Parathyroid adenoma (tissue), 2 donors: Measurements from ENCODE around the gene KRTAP12-2.

ENCODE experiments used
- H2AFZ ChIP-seq: fragments of 300-600 bp; sonication (generic); one replicate; pipeline ENCODE4 v1.7.0; 2017; ENCODE audit warnings: antibody characterized with exemption, mild to moderate bottlenecking
- H3K27ac ChIP-seq: fragments of 300-600 bp; sonication (generic); one replicate; pipeline ENCODE4 v1.7.0; 2017
- H3K27me3 ChIP-seq: fragments of 300-600 bp; sonication (generic); one replicate; pipeline ENCODE4 v1.7.0; 2017; ENCODE audit warnings: low read length; ENCODE audit not compliant: control insufficient read depth, insufficient read depth
- H3K36me3 ChIP-seq: fragments of 300-600 bp; sonication (generic); one replicate; pipeline ENCODE4 v1.7.0; 2017; ENCODE audit warnings: low read length; ENCODE audit not compliant: control insufficient read depth, insufficient read depth
- H3K4me1 ChIP-seq: fragments of 300-600 bp; sonication (generic); one replicate; pipeline ENCODE4 v1.7.0; 2017; ENCODE audit warnings: control low read depth
- H3K4me2 ChIP-seq: fragments of 300-600 bp; sonication (generic); one replicate; pipeline ENCODE4 v1.7.0; 2017; ENCODE audit warnings: low read length
- H3K4me3 ChIP-seq: fragments of 300-600 bp; sonication (generic); one replicate; pipeline ENCODE4 v1.7.0; 2017; ENCODE audit warnings: low read depth, low read length
- H3K79me2 ChIP-seq: fragments of 300-600 bp; sonication (generic); one replicate; pipeline ENCODE4 v1.7.0; 2017; ENCODE audit warnings: control low read depth
- H3K9ac ChIP-seq: fragments of 300-600 bp; sonication (generic); one replicate; pipeline ENCODE4 v1.7.0; 2017; ENCODE audit warnings: mild to moderate bottlenecking
- H3K9me3 ChIP-seq: fragments of 300-600 bp; sonication (generic); one replicate; pipeline ENCODE4 v1.7.0; 2017; ENCODE audit warnings: low read length; ENCODE audit not compliant: control insufficient read depth
- TF ChIP-seq, protein P1 (sequence below): fragments of 300-600 bp; sonication (generic); IDR thresholded peaks from one replicate; pipeline ENCODE4 v1.7.0; 2017; ENCODE audit warnings: antibody characterized with exemption, mild to moderate bottlenecking
- donor health status: primary hyperparathyroidism.

Gene KRTAP12-2

DNA sequence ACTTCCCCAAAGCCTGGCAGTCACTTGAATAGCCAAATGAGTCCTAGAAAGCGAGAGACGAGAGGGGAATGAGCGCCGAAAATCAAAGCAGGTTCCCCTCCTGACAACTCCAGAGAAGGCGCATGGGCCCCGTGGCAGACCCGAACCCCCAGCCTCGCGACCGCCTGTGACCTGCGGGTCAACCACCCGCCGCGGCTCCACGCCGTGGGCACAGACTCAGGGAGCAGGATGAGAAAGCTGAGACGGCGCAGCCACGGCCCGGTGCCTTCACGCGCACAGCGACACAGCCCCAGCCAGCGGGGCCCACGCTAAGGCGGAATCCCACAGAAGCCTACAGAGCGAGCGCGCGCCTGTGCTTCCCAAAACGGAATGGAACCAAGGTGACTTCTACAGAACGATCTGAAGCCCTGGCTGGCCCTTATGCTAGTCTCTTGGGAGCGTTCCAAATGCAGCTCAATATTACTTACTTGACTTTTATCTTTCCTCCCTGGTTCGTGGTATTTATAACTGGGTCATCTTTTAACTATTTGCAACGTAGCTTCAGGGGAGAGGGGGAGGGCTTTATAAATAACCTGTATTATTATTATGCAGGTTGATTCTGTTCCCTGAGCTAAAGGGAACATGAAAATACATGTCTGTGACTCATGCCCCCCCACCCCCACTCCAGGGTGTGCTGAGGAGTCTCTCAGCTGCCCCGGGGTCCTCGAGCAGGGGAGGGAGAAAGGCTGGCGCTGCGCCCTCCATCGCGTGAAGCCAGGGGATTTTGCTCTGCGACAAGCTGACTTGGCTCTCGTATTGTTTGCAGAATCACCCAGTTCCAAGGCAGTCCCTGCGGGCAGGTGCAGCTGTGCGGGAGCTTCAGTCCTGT is 42.9 kb upstream of the KRTAP12-2 start:
- no peaks in the 10 kb centered on the region for H3K79me2 ChIP-seq
- H3K4me3 ChIP-seq, result no peak overlapping the region
- no peak overlapping the region for H3K9ac ChIP-seq
- no peaks in the 10 kb centered on the region for H3K36me3 ChIP-seq
- H3K27ac ChIP-seq, result no peak overlapping the region
- no peak overlapping the region for H2AFZ ChIP-seq
- H3K27me3 ChIP-seq, result no peaks in the 10 kb centered on the region
- TF ChIP-seq, protein P1, sequence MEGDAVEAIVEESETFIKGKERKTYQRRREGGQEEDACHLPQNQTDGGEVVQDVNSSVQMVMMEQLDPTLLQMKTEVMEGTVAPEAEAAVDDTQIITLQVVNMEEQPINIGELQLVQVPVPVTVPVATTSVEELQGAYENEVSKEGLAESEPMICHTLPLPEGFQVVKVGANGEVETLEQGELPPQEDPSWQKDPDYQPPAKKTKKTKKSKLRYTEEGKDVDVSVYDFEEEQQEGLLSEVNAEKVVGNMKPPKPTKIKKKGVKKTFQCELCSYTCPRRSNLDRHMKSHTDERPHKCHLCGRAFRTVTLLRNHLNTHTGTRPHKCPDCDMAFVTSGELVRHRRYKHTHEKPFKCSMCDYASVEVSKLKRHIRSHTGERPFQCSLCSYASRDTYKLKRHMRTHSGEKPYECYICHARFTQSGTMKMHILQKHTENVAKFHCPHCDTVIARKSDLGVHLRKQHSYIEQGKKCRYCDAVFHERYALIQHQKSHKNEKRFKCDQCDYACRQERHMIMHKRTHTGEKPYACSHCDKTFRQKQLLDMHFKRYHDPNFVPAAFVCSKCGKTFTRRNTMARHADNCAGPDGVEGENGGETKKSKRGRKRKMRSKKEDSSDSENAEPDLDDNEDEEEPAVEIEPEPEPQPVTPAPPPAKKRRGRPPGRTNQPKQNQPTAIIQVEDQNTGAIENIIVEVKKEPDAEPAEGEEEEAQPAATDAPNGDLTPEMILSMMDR, result no peak
- no peaks in the 10 kb centered on the region for H3K9me3 ChIP-seq
- no peaks in the 10 kb centered on the region for H3K4me1 ChIP-seq
- peak overlapping the region; percentile 27 for H3K4me2 ChIP-seq

DNA sequence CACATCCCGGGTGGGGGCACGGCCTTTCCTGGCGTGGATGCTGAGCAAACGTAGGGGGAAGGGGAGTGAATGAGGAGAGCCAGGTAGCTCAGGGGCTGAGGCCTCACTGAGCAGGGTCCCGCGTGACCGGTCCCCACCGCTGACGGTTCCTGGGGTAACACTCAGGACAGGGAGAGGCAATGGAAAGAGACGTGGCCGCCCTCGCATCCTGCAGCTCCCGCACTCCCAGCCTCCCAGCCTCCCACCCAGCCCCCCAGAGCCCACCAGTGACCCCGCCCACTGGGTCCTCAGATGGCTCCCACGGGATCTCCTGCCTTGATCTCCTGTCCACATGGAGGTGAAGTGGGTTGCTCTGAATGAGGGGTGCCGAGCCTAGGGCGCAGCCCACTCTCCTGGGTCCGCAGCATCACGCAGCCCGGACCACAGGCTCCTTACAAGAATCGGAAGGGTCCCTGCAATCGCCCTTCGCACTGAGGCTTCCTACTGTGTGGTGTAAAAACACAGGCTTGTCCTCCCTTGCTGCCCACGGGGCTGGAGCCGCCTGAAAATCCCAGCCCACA is 42.2 kb upstream of the KRTAP12-2 start:
- Histone ChIP-seq H3K27ac (no peak overlapping the region), H3K4me2 (no peak overlapping the region), H2AFZ (no peak overlapping the region), H3K9ac (no peak overlapping the region), H3K4me3 (no peak overlapping the region), H3K9me3 (no peaks in the 10 kb centered on the region), H3K4me1 (no peaks in the 10 kb centered on the region), H3K36me3 (no peaks in the 10 kb centered on the region), H3K27me3 (no peaks in the 10 kb centered on the region), H3K79me2 (no peaks in the 10 kb centered on the region)
- TF ChIP-seq, protein P1, result no peak

DNA sequence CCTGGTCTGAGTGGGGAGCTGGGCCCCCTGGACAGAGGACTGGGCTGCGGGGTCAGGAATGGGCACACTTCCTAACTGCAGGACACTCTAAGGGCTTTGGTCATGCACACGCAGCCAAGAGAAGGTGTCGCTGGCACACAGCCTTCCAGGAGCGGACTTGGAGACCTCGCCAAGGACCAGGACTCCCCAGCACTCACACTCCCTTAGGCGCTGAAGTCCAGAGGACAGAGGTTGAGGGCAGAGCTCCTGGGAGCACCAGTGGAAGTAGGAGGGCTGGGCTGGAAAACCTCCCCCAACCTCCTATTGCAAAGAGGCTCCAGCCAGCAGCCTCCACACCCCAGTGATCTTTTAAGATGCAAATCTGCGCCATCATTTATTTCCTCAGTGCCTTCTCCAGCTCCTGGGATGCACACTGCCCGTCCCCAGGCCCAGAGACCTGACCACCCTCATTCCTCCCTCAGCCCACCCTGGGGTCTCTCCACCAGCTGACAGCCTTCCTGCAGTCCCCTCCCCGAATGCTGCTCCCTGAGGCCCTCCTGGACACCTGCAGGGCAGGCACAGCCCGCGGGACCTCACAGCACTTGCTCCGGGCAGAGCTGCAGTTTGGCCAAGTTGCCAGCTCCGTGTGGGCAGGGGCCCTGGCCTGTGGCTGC is 41.6 kb upstream of the KRTAP12-2 start:
- Histone ChIP-seq H3K27ac (no peak overlapping the region), H3K9ac (no peak overlapping the region), H3K79me2 (no peaks in the 10 kb centered on the region), H2AFZ (no peak overlapping the region), H3K4me1 (no peaks in the 10 kb centered on the region), H3K4me3 (no peak overlapping the region), H3K27me3 (no peaks in the 10 kb centered on the region), H3K36me3 (no peaks in the 10 kb centered on the region), H3K9me3 (no peaks in the 10 kb centered on the region), H3K4me2 (no peak overlapping the region)
- TF ChIP-seq, protein P1, result no peak

DNA sequence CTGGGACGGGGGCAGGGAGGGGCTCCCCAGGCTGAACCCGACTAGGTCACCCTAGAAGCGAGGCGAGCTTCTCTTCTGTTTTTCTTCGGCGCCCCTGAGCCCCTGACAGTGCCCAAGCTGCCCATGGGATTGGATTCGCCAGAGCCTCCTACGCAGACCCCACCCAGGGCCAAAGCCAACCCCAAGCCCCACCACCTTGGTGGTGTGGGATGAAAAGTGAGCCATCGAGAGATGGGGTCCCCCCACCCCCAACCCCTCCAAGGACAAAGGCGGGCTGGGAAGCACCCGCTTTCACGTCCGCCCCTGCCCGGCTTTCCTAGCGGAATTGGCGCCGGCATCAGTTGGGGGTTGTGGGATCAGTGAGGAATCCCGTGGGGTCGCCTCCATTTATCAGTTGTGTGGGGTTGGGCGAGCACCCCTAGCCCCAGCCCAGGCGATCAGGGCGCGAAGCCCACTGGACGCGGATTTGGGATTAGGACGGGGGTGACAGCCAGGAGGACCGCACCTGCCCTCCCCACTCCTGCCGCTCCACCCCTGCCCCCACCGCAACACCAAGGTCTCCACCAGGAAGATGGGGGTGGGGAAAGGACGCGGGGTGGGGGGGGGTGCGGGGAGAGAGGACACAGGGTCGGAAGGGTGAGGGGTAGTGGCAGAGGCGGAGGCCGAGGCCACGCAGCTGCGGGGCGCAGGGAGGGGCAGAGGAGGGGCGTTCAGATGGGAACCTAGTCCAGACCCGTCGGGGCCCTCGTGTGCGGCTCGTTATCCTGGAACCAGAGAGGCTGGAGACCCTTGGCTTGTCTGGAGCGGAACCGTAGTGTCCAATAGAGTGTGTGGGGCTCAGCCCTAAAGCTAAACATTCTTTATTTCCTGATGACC is 40.2 kb upstream of the KRTAP12-2 start:
- Histone ChIP-seq H3K79me2 (no peaks in the 10 kb centered on the region), H3K27me3 (no peaks in the 10 kb centered on the region), H2AFZ (no peak overlapping the region), H3K4me1 (no peaks in the 10 kb centered on the region), H3K9ac (no peak overlapping the region), H3K27ac (no peak overlapping the region), H3K4me3 (no peak overlapping the region), H3K36me3 (no peaks in the 10 kb centered on the region), H3K4me2 (no peak overlapping the region), H3K9me3 (no peaks in the 10 kb centered on the region)
- TF ChIP-seq, protein P1, result no peak
